H9 (cell line): ENCODE results near the gene TMUB2. TPM values are rescaled to one million over a fixed set of nuclear protein-coding genes. Genes with fewer than 3 reads are reported as not detected.
A peak's percentile ranks its signal among the peaks of the same experiment; 100 is the strongest.

Experiments
- DNase-seq: peaks from one replicate; pipeline ENCODE4 v3.0.0-alpha.2; 2017
- H2AFZ ChIP-seq: one replicate; pipeline ENCODE4 v1.6.1; 2013; ENCODE audit warnings: mild to moderate bottlenecking, low read length, control low read depth, moderate library complexity
- H2AK5ac ChIP-seq: 2 replicates; pipeline ENCODE4 v1.6.1; 2013; ENCODE audit warnings: low read length, control low read depth, mixed read lengths; ENCODE audit not compliant: insufficient read length
- H2BK120ac ChIP-seq: one replicate; pipeline ENCODE4 v1.6.1; 2013; ENCODE audit warnings: low read depth, mild to moderate bottlenecking, low read length, control low read depth, inconsistent platforms; ENCODE audit not compliant: poor library complexity, severe bottlenecking
- H2BK12ac ChIP-seq: 2 replicates; pipeline ENCODE4 v1.6.1; 2013; ENCODE audit warnings: low read length, control low read depth, mixed read lengths, low read depth; ENCODE audit not compliant: insufficient read length
- H2BK15ac ChIP-seq: 2 replicates; pipeline ENCODE4 v1.6.1; 2013; ENCODE audit warnings: low read depth, low read length, control low read depth
- H2BK20ac ChIP-seq: one replicate; pipeline ENCODE4 v1.6.1; 2013; ENCODE audit warnings: low read depth, mild to moderate bottlenecking, low read length, control low read depth, inconsistent platforms; ENCODE audit not compliant: poor library complexity, severe bottlenecking
- H2BK5ac ChIP-seq: 2 replicates; pipeline ENCODE4 v1.6.1; 2013; ENCODE audit warnings: low read length, control low read depth, mixed read lengths; ENCODE audit not compliant: insufficient read length
- H3K14ac ChIP-seq: 2 replicates; pipeline ENCODE4 v1.6.1; 2013; ENCODE audit warnings: low read length, control low read depth; ENCODE audit not compliant: insufficient read depth
- H3K18ac ChIP-seq: 2 replicates; pipeline ENCODE4 v1.6.1; 2013; ENCODE audit warnings: low read depth, mild to moderate bottlenecking, mixed read lengths, low read length, control low read depth; ENCODE audit not compliant: insufficient read length
- H3K23ac ChIP-seq: 2 replicates; pipeline ENCODE4 v1.6.1; 2013; ENCODE audit warnings: low read length, control low read depth, mixed read lengths, low read depth; ENCODE audit not compliant: insufficient read length
- H3K23me2 ChIP-seq: 2 replicates; pipeline ENCODE4 v1.6.1; 2013; ENCODE audit warnings: low read depth, mild to moderate bottlenecking, mixed read lengths, low read length, control low read depth; ENCODE audit not compliant: insufficient read length, poor library complexity, severe bottlenecking
- H3K27ac ChIP-seq: 2 replicates; pipeline ENCODE4 v1.5.1; 2013; ENCODE audit warnings: low read length, control low read depth, mixed read lengths, low read depth; ENCODE audit not compliant: insufficient read length
- H3K27me3 ChIP-seq: 2 replicates; pipeline ENCODE4 v1.6.1; 2013; ENCODE audit warnings: low read length, control low read depth, inconsistent platforms; ENCODE audit not compliant: insufficient read depth
- H3K4ac ChIP-seq: 2 replicates; pipeline ENCODE4 v1.6.1; 2013; ENCODE audit warnings: low read depth, mild to moderate bottlenecking, control low read depth, inconsistent platforms, low read length, moderate library complexity
- H3K4me1 ChIP-seq: 2 replicates; pipeline ENCODE4 v1.6.1; 2013; ENCODE audit warnings: low read length, control low read depth, inconsistent platforms; ENCODE audit not compliant: insufficient read depth
- H3K4me2 ChIP-seq: 2 replicates; pipeline ENCODE4 v1.6.1; 2013; ENCODE audit warnings: low read length, control low read depth, mixed read lengths; ENCODE audit not compliant: insufficient read length, insufficient read depth
- H3K56ac ChIP-seq: 2 replicates; pipeline ENCODE4 v1.6.1; 2013; ENCODE audit warnings: low read depth, mild to moderate bottlenecking, mixed read lengths, low read length, control low read depth; ENCODE audit not compliant: insufficient read length
- H3K79me1 ChIP-seq: 2 replicates; pipeline ENCODE4 v1.6.1; 2013; ENCODE audit warnings: low read depth, mild to moderate bottlenecking, moderate library complexity, low read length, control low read depth, inconsistent platforms; ENCODE audit not compliant: insufficient read depth, poor library complexity, severe bottlenecking
- H3K79me2 ChIP-seq: 2 replicates; pipeline ENCODE4 v1.6.1; 2013; ENCODE audit warnings: low read length, control low read depth, inconsistent platforms; ENCODE audit not compliant: insufficient read depth
- H3K9ac ChIP-seq: 2 replicates; pipeline ENCODE4 v1.6.1; 2013; ENCODE audit warnings: low read length, control low read depth, mixed read lengths; ENCODE audit not compliant: insufficient read length; ENCODE audit errors: extremely low read depth
- H3K9me3 ChIP-seq: one replicate; pipeline ENCODE4 v1.6.1; 2013; ENCODE audit warnings: low read depth, low read length, inconsistent platforms; ENCODE audit not compliant: control insufficient read depth
- H3T11ph ChIP-seq: one replicate; pipeline ENCODE4 v1.6.1; 2013; ENCODE audit warnings: mild to moderate bottlenecking, low read length, control low read depth, inconsistent platforms
- H4K20me1 ChIP-seq: one replicate; pipeline ENCODE4 v1.6.1; 2013; ENCODE audit not compliant: control insufficient read depth, insufficient read length, insufficient read depth
- H4K5ac ChIP-seq: 2 replicates; pipeline ENCODE4 v1.6.1; 2013; ENCODE audit warnings: low read depth, mild to moderate bottlenecking, mixed read lengths, low read length, control low read depth; ENCODE audit not compliant: insufficient read length
- H4K8ac ChIP-seq: replicated peaks from 2 replicates; pipeline ENCODE4 v1.6.1; 2013; ENCODE audit warnings: low read length, control low read depth, mixed read lengths, low read depth; ENCODE audit not compliant: insufficient read length
- H4K91ac ChIP-seq: 2 replicates; pipeline ENCODE4 v1.6.1; 2013; ENCODE audit warnings: low read depth, mild to moderate bottlenecking, moderate library complexity, mixed read lengths, low read length, control low read depth; ENCODE audit not compliant: insufficient read length
- H3K27ac Mint-ChIP-seq, 3 experiments: 2 replicates in 2 of 3; 3 replicates in 1 of 3; pipeline ENCODE4 v1.8.0; 2020 to 2021; ENCODE audit warnings: mixed read lengths in 3 of 3, mild to moderate bottlenecking in 1 of 3, moderate library complexity in 1 of 3
- H3K27me3 Mint-ChIP-seq: 2 replicates; pipeline ENCODE4 v1.8.0; 2021; ENCODE audit warnings: low read depth, mild to moderate bottlenecking, moderate library complexity, mixed read lengths
- H3K36me3 Mint-ChIP-seq, 3 experiments: 2 replicates in 2 of 3; 3 replicates in 1 of 3; pipeline ENCODE4 v1.8.0; 2020 to 2021; ENCODE audit warnings: low read depth in 3 of 3, mixed read lengths in 3 of 3; ENCODE audit not compliant: insufficient read depth in 1 of 3
- H3K4me1 Mint-ChIP-seq, 2 experiments: 2 replicates each; pipeline ENCODE4 v1.8.0; 2020; ENCODE audit warnings: mixed read lengths in 2 of 2
- H3K4me3 Mint-ChIP-seq, 2 experiments: 2 replicates in 1 of 2; 3 replicates in 1 of 2; pipeline ENCODE4 v1.8.0; 2020 to 2021; ENCODE audit warnings: mild to moderate bottlenecking in 2 of 2, mixed read lengths in 2 of 2, moderate library complexity in 1 of 2
- H3K9me3 Mint-ChIP-seq, 2 experiments: 2 replicates in 1 of 2; 3 replicates in 1 of 2; pipeline ENCODE4 v1.8.0; 2020; ENCODE audit warnings: mild to moderate bottlenecking in 2 of 2, mixed read lengths in 2 of 2, moderate library complexity in 1 of 2
- whole genome bisulfite sequencing: extraction: QIAGEN DNeasy Blood & Tissue Kit; methylation state at CpG from one replicate; pipeline ENCODE4 v1.1.7; 2013; ENCODE audit warnings: missing lambda C conversion rate, low lambda C conversion rate, mixed read lengths; ENCODE audit not compliant: insufficient read length; ENCODE audit errors: extremely low coverage; 5-methylcytosine and 5-hydroxymethylcytosine counted together
- total RNA-seq: library from RNA; stranded (reverse); gene quantifications from 2 replicates; pipeline ENCODE4 v1.2.1, GENCODE V29; 2021
- TF ChIP-seq, protein P1 (sequence below): fragments of 200-600 bp; sonication (generic); conservative IDR thresholded peaks from 3 replicates; pipeline ENCODE4 v1.8.0; 2021; ENCODE audit warnings: antibody characterized with exemption, mild to moderate bottlenecking

The TMUB2 gene
- total RNA-seq, 1 experiment from 2014 or later, result 22.9 TPM

DNA sequence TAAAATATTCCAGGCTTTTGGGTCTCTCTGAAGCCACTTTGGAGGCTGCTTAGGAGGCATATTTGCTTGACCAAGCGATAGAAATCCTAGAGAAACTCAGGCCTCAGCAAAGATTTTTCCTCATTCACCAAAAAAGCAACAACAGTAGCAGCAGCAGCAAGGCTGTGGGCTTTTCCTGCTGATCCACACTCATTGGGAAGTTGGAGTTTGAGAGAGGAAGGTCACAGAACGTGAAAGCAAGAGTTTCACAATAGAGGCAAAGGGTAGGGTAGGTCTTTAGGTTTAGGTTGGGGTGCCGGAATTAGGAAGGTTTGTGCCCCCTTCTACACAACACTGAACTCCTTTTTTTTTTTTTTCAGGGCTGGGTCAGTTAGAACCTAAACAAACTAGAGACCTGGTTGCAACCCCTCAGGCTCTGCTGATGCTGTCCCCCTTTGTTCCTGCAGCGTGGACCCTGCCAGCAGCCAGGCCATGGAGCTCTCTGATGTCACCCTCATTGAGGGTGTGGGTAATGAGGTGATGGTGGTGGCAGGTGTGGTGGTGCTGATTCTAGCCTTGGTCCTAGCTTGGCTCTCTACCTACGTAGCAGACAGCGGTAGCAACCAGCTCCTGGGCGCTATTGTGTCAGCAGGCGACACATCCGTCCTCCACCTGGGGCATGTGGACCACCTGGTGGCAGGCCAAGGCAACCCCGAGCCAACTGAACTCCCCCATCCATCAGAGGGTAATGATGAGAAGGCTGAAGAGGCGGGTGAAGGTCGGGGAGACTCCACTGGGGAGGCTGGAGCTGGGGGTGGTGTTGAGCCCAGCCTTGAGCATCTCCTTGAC is 2.0 kb downstream of the TMUB2 start:
- peaks cover 8% of the 10 kb centered on the region; the same call in 1 of the 2 replicates for H3K79me2 ChIP-seq

More for the DNA sequence above, 2.0 kb downstream of the TMUB2 start:
- no CpG with 5 or more reads among the region's 12 CpGs for WGBS
- peaks cover 3% of the 10 kb centered on the region for H3K79me1 ChIP-seq
- H3K23ac ChIP-seq, result no peak overlapping the region
- no peaks in the 10 kb centered on the region for H4K20me1 ChIP-seq
- Mint-ChIP-seq H3K36me3 (peaks cover 1 to 42% (median 20%) of the 10 kb centered on the region in 3 experiments), H3K4me3 (peak overlapping the region in 1 of 2 experiments; percentile 95; a peak in 4 of 5 replicates), H3K27me3 (no peaks in the 10 kb centered on the region; the same call in 1 of the 2 replicates), H3K9me3 (peaks cover 0 to 3% of the 10 kb centered on the region in 2 experiments; a peak in 2 of 5 replicates), H3K4me1 (peaks cover 20 to 45% of the 10 kb centered on the region in 2 experiments), H3K27ac (no peak overlapping the region)
- no peaks in the 10 kb centered on the region for H3K27me3 ChIP-seq
- no peak overlapping the region for H4K5ac ChIP-seq
- H4K8ac ChIP-seq, result no peak overlapping the region
- no peak overlapping the region for H3K18ac ChIP-seq
- H2BK12ac ChIP-seq, result no peak overlapping the region
- H3K9me3 ChIP-seq, result no peaks in the 10 kb centered on the region
- H2BK5ac ChIP-seq, result no peak overlapping the region
- no peak overlapping the region for H2BK120ac ChIP-seq
- H4K91ac ChIP-seq, result no peak overlapping the region
- no peaks in the 10 kb centered on the region for H3K23me2 ChIP-seq
- H3K4ac ChIP-seq, result no peak overlapping the region
- no peaks in the 10 kb centered on the region for H3K4me1 ChIP-seq
- no peak overlapping the region for H3K4me2 ChIP-seq
- no peak overlapping the region for H2AK5ac ChIP-seq
- H2BK20ac ChIP-seq, result no peak overlapping the region
- no peak overlapping the region for H2BK15ac ChIP-seq
- DNase-seq, result no peak
- no peak overlapping the region for H3K27ac ChIP-seq
- H3K9ac ChIP-seq, result no peak overlapping the region
- H3K14ac ChIP-seq, result no peak overlapping the region
- H2AFZ ChIP-seq, result no peak overlapping the region
- TF ChIP-seq, protein P1, sequence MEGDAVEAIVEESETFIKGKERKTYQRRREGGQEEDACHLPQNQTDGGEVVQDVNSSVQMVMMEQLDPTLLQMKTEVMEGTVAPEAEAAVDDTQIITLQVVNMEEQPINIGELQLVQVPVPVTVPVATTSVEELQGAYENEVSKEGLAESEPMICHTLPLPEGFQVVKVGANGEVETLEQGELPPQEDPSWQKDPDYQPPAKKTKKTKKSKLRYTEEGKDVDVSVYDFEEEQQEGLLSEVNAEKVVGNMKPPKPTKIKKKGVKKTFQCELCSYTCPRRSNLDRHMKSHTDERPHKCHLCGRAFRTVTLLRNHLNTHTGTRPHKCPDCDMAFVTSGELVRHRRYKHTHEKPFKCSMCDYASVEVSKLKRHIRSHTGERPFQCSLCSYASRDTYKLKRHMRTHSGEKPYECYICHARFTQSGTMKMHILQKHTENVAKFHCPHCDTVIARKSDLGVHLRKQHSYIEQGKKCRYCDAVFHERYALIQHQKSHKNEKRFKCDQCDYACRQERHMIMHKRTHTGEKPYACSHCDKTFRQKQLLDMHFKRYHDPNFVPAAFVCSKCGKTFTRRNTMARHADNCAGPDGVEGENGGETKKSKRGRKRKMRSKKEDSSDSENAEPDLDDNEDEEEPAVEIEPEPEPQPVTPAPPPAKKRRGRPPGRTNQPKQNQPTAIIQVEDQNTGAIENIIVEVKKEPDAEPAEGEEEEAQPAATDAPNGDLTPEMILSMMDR, result no peak
- no peak overlapping the region for H3T11ph ChIP-seq
- H3K56ac ChIP-seq, result no peak overlapping the region
